ENCODE measurements around the gene MPZL2.

GRCh38 chr11:118238421-118238820 is 25.7 kb downstream of the MPZL2 start:
- TF ChIP-seq SMARCC2 (IDR thresholded peaks at IDR 0.05) (no peak), ESRRA (CRISPR knock-in tag; IDR thresholded peaks at IDR 0.05; ENCODE audit: low read depth) (no peak), CTCF (CRISPR knock-in tag; IDR thresholded peaks at IDR 0.05) (no peak), CEBPB (IDR thresholded peaks at IDR 0.05; ENCODE audit: borderline replicate concordance, low read depth, low read length) (no peak), MXI1 (IDR thresholded peaks at IDR 0.05; ENCODE audit: borderline replicate concordance, low read depth, low read length) (no peak), NCOA2 (CRISPR knock-in tag; IDR thresholded peaks at IDR 0.05) (no peak)
